Kidney (tissue), 14 donors: Measurements from ENCODE around the gene DLD. TPM values are rescaled to one million over a fixed set of nuclear protein-coding genes. Genes with fewer than 3 reads are reported as not detected.

Experiments used
- DNase-seq, 5 donors: peaks; one replicate each; pipeline ENCODE4 v3.0.0-alpha.2; 2013 to 2020
- FAIRE-seq: peaks from 2 replicates; lab custom pipeline; 2012; peaks lifted over from hg19 to GRCh38; lab: Jason Lieb, UNC
- H3K27ac ChIP-seq, 2 donors: one replicate each; pipeline ENCODE4 v1.7.0; 2013; ENCODE audit warnings: low read depth in 2 of 2, low read length in 2 of 2, inconsistent platforms in 1 of 2
- H3K27me3 ChIP-seq: one replicate; pipeline ENCODE4 v1.7.1; 2013; ENCODE audit warnings: low read length, inconsistent platforms; ENCODE audit not compliant: control insufficient read depth, insufficient read depth
- H3K36me3 ChIP-seq, 3 donors: one replicate each; pipeline versions ENCODE4 v1.7.0 to v1.7.1; 2013; ENCODE audit warnings: low read length in 3 of 3, control low read depth in 1 of 3, inconsistent platforms in 1 of 3; ENCODE audit not compliant: insufficient read depth in 3 of 3, control insufficient read depth in 2 of 3
- H3K4me1 ChIP-seq, 3 donors: one replicate each; pipeline versions ENCODE4 v1.7.0 to v1.7.1; 2013; ENCODE audit warnings: low read length in 3 of 3, inconsistent platforms in 1 of 3, low read depth in 1 of 3; ENCODE audit not compliant: control insufficient read depth in 2 of 3, insufficient read depth in 2 of 3
- H3K4me3 ChIP-seq, 3 donors: one replicate each; pipeline versions ENCODE4 v1.7.0 to v1.8.1; 2013; ENCODE audit warnings: low read length in 3 of 3, control low read depth in 1 of 3, inconsistent platforms in 1 of 3
- H3K9ac ChIP-seq, 3 donors: one replicate each; pipeline versions ENCODE4 v1.7.0 to v1.7.1; 2013; ENCODE audit warnings: low read length in 3 of 3, control low read depth in 1 of 3, inconsistent platforms in 1 of 3
- H3K9me3 ChIP-seq, 3 donors: one replicate each; pipeline versions ENCODE4 v1.7.0 to v1.7.1; 2013; ENCODE audit warnings: low read length in 3 of 3, control low read depth in 1 of 3, inconsistent platforms in 1 of 3; ENCODE audit not compliant: control insufficient read depth in 2 of 3, insufficient read depth in 1 of 3
- intact Hi-C: fragments of 100-400 bp; cut with DNase I; formaldehyde crosslinking; loops from one replicate; pipeline ENCODE4 v1.11.1; 2022
- polyA plus RNA-seq: library from polyadenylated mRNA; stranded (reverse); fragments of 350-450 nt; fragmentation: Illumina TruSeq; extraction: RNeasy Lipid Tissue Mini Kit (QIAGEN cat#74804); gene quantifications from one replicate; pipeline ENCODE4 v1.2.3, GENCODE V29; 2014; ENCODE audit warnings: low read depth, low replicate concordance; ENCODE audit not compliant: insufficient read depth
- total RNA-seq: library from RNA; stranded (reverse); fragmentation: NEBNext Ultra II Directional; extraction: Animal tissue kit (Norgen Biotek cat#: 25700); gene quantifications from one replicate; pipeline ENCODE4 v1.2.1, GENCODE V29; 2021
- TF ChIP-seq, protein P1 (sequence below): IDR thresholded peaks from 3 replicates; pipeline ENCODE4 v1.5.1; 2012; ENCODE audit warnings: mild to moderate bottlenecking, moderate library complexity, borderline replicate concordance; ENCODE audit not compliant: insufficient read depth; ENCODE audit errors: extremely low read depth
- donor health status: control.
- donor health status: control.
- donor health status: control.
- donor health status: control.
- donor health status: control.
- donor health status: DM: yes; HTN: yes; CAD: no.
- donor health status: Normal renal cell carcinoma (clear cell type).

Gene DLD
- total and polyA plus RNA-seq, 2 donors from 2014 or later: 78.6 to 153 TPM

DNA sequence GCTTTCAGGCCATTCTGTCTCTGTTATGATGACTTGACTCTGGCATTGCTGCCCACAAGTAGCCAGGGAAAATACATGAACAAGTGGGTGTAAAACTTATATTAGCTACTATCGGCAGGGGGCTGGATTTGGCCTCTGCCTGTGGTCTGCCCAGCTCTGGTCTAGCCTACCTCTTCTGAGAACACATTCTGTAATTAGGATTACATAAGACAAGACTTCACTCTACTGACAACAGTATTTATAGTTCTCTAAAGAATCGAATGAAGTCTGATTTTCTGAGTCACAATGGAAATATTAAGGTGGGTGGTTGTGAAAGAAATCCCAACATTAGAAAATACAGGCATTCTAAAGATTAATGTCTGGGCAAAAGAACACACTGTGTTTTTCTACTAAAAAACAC, 55.5 kb downstream of the DLD start:
- Histone ChIP-seq H3K27me3 (no peaks in the 10 kb centered on the region), H3K36me3 (peaks cover 7 to 49% (median 37%) of the 10 kb centered on the region in 3 donors), H3K4me1 (peaks cover 0 to 6% (median 2%) of the 10 kb centered on the region in 3 donors), H3K27ac (no peak overlapping the region), H3K9me3 (no peaks in the 10 kb centered on the region), H3K4me3 (no peak overlapping the region), H3K9ac (no peak overlapping the region)
- FAIRE-seq (no peak), DNase-seq (no peak)
- TF ChIP-seq, protein P1, sequence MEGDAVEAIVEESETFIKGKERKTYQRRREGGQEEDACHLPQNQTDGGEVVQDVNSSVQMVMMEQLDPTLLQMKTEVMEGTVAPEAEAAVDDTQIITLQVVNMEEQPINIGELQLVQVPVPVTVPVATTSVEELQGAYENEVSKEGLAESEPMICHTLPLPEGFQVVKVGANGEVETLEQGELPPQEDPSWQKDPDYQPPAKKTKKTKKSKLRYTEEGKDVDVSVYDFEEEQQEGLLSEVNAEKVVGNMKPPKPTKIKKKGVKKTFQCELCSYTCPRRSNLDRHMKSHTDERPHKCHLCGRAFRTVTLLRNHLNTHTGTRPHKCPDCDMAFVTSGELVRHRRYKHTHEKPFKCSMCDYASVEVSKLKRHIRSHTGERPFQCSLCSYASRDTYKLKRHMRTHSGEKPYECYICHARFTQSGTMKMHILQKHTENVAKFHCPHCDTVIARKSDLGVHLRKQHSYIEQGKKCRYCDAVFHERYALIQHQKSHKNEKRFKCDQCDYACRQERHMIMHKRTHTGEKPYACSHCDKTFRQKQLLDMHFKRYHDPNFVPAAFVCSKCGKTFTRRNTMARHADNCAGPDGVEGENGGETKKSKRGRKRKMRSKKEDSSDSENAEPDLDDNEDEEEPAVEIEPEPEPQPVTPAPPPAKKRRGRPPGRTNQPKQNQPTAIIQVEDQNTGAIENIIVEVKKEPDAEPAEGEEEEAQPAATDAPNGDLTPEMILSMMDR: no peak
- intact Hi-C loops: no loop called here

DNA sequence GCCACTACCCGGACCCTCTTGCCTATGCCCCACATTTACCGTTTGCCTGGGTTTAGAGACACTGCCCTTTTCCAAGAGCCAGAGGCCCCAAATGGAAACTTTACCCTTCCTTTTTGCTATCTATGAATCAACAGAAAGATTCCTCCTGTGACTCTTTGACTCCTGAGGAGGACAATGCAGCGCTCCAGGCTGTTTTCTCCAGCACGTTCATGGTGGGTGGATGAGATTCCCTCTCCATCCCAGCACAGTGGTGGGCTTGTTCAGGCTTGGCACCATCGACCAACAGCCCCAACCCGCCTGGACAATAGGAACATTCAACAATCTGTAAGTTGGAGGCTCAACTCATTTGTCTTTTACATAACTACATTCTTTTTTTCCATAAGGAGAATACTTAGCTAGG, 55.9 kb downstream of the DLD start:
- no peak for DNase-seq
- FAIRE-seq: no peak

DNA sequence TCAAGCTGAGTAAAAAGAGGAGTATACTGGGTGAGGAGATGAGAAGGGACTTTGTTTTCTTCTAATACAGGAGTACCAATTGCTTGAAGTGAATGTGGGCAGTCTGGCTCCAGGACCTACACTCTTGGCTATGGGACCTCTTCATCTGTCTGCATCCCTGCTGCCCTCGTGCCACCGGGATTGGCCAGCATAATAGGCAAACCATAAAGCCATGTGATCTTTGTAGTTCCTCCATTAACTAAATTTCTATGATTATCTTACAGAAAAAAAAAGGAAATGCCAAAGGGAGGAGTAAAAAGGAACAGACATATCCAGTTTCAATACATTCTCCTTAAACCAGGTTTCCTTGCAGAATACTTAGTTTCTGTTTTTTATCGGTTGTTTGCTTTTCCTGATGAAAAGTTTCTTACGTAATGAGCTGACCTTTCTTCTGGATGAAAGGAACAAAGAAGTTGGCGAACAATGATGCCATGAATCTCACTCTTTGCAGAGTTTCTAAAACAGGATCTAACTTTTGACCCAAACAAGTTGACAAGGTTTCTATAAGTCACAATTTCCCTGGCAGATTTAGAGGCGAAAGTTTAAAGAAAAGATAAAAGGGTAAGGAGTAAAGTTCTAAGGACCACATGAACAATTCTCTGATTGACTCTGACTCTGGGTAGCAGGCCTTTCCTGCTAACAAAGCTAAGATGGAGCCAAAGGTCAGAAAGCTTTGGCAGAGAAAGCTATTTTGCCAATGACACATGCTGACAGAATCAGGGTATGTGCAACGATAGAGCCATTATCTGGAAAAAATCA, 57.9 kb downstream of the DLD start:
- TF ChIP-seq, protein P1: no peak
- H3K27ac ChIP-seq: peak overlapping the region in 1 of 2 donors; percentile 26
- peaks cover 3 to 54% (median 45%) of the 10 kb centered on the region in 3 donors for H3K36me3 ChIP-seq
- DNase-seq (no peak), FAIRE-seq (no peak)
- peaks cover 0 to 7% (median 6%) of the 10 kb centered on the region in 3 donors for H3K4me1 ChIP-seq
- no peaks in the 10 kb centered on the region for H3K27me3 ChIP-seq
- H3K4me3 ChIP-seq: no peak overlapping the region
- H3K9ac ChIP-seq: no peak overlapping the region
- intact Hi-C loops: no loop called here
- H3K9me3 ChIP-seq: no peaks in the 10 kb centered on the region

More for the DNA sequence above, 55.9 kb downstream of the DLD start:
- no peak overlapping the region for H3K9ac ChIP-seq
- intact Hi-C loops: no loop called here
- peaks cover 0 to 6% (median 4%) of the 10 kb centered on the region in 3 donors for H3K4me1 ChIP-seq
- H3K9me3 ChIP-seq: no peaks in the 10 kb centered on the region
- H3K27ac ChIP-seq: no peak overlapping the region
- peaks cover 9 to 53% (median 41%) of the 10 kb centered on the region in 3 donors for H3K36me3 ChIP-seq
- TF ChIP-seq, protein P1: no peak
- H3K27me3 ChIP-seq: no peaks in the 10 kb centered on the region
- no peak overlapping the region for H3K4me3 ChIP-seq
